WI38 (cell line): Measurements from ENCODE around the gene MED13L.

Source experiments
- H3K4me3 ChIP-seq: 2 replicates; pipeline ENCODE4 v1.5.1; 2011; ENCODE audit warnings: low read depth, mild to moderate bottlenecking, control low read depth, low read length
- CTCF ChIP-seq: IDR thresholded peaks from 2 replicates; pipeline ENCODE4 v1.5.1; 2012; ENCODE audit warnings: low read depth, mild to moderate bottlenecking, control low read depth, low read length

Gene MED13L

GRCh38 chr12:116265351-116266147 is 11.9 kb downstream of the MED13L start:
- no peak overlapping the region for H3K4me3 ChIP-seq
- TF ChIP-seq CTCF, result no peak

- no peak for TF ChIP-seq CTCF
- no peak overlapping the region for H3K4me3 ChIP-seq
Measured at GRCh38 chr12:116264525-116265070, 12.9 kb downstream of the MED13L start.

- TF ChIP-seq CTCF, result no peak
- H3K4me3 ChIP-seq, result no peak overlapping the region
Measured at GRCh38 chr12:116263844-116264243, 13.6 kb downstream of the MED13L start.

- H3K4me3 ChIP-seq, result no peak overlapping the region
- no peak for TF ChIP-seq CTCF
Measured at GRCh38 chr12:116263431-116263830, 14.1 kb downstream of the MED13L start.

GRCh38 chr12:116262741-116263140 is 14.8 kb downstream of the MED13L start:
- no peak for TF ChIP-seq CTCF
- H3K4me3 ChIP-seq, result no peak overlapping the region

- no peak for TF ChIP-seq CTCF
- no peak overlapping the region for H3K4me3 ChIP-seq
Measured at GRCh38 chr12:116261525-116262100, 15.9 kb downstream of the MED13L start.
